Activated CD4-positive, alpha-beta T cell treated with anti-CD3 and anti-CD28 coated beads, Interleukin-2, amount 50 U/mL, for 1 hour (primary cell): ENCODE data around the gene SERINC5.

ENCODE experiments used
- DNase-seq: peaks from one replicate; pipeline ENCODE4 v3.0.0-alpha.2; 2020

The SERINC5 gene

GRCh38 chr5:80083101-80083890 lies 172.6 kb downstream of the SERINC5 start:
- DNase-seq, result no peak

GRCh38 chr5:80082731-80083100 lies 173.1 kb downstream of the SERINC5 start:
- DNase-seq, result no peak

GRCh38 chr5:80082281-80082680 lies 173.6 kb downstream of the SERINC5 start:
- no peak for DNase-seq

GRCh38 chr5:80078921-80079320 lies 176.9 kb downstream of the SERINC5 start:
- DNase-seq, result no peak

- no peak for DNase-seq
Observed at GRCh38 chr5:80077051-80077714, 178.7 kb downstream of the SERINC5 start.

- no peak for DNase-seq
Observed at GRCh38 chr5:80076131-80077050, 179.5 kb downstream of the SERINC5 start.

GRCh38 chr5:80072103-80073073 lies 183.5 kb downstream of the SERINC5 start:
- DNase-seq, result no peak

- DNase-seq, result no peak
Observed at GRCh38 chr5:80071510-80072021, 184.3 kb downstream of the SERINC5 start.

GRCh38 chr5:80070338-80071056 lies 185.4 kb downstream of the SERINC5 start:
- DNase-seq, result no peak

GRCh38 chr5:80069918-80070318 lies 185.9 kb downstream of the SERINC5 start:
- no peak for DNase-seq

- no peak for DNase-seq
Observed at GRCh38 chr5:80069251-80069800, 186.5 kb downstream of the SERINC5 start.

- DNase-seq, result no peak
Observed at GRCh38 chr5:80068775-80069174, 187.1 kb downstream of the SERINC5 start.

GRCh38 chr5:80068246-80068636 lies 187.6 kb downstream of the SERINC5 start:
- DNase-seq, result no peak

- no peak for DNase-seq
Observed at GRCh38 chr5:80067531-80068245, 188.2 kb downstream of the SERINC5 start.

- no peak for DNase-seq
Observed at GRCh38 chr5:80067016-80067415, 188.8 kb downstream of the SERINC5 start.

GRCh38 chr5:80064124-80064523 lies 191.7 kb downstream of the SERINC5 start:
- no peak for DNase-seq
